ENCODE data around the gene TAF9B. TPM values are rescaled to one million over a fixed set of nuclear protein-coding genes. Genes with fewer than 3 reads are reported as not detected.

TAF9B gene
- polyA plus RNA-seq, 1 of the 3 experiments (the other 2 are of a cell fraction) = 11.6 TPM

- CTCF ChIA-PET = no interaction called here
- H3K36me3 ChIP-seq (replicated peaks in 1 of 2; ENCODE audit: control insufficient read depth in 1 of 2, insufficient read depth in 2 of 2, low read length in 1 of 2) = no peaks in the 10 kb centered on the region
- no peaks in the 10 kb centered on the region for H3K79me2 ChIP-seq (ENCODE audit: insufficient read depth)
- POLR2A ChIA-PET = no interaction called here
- H3K4me1 ChIP-seq (ENCODE audit: control insufficient read depth in 1 of 2, insufficient read depth in 2 of 2, low read depth in 1 of 2, low read length in 1 of 2) = no peaks in the 10 kb centered on the region
- no peak overlapping the region for H3K27ac ChIP-seq (ENCODE audit: low read depth in 2 of 2, low read length in 1 of 2)
- no peaks in the 10 kb centered on the region for H3K9me2 ChIP-seq
- H3K27me3 ChIP-seq (ENCODE audit: insufficient read depth) = no peaks in the 10 kb centered on the region; the same call in 1 of the 2 replicates
- H3K4me3 ChIP-seq (ENCODE audit: low read depth in 2 of 2, low read length in 1 of 2) = no peak overlapping the region
- no peak for TF ChIP-seq NFIC (IDR thresholded peaks at IDR 0.05; ENCODE audit: borderline replicate concordance)
- TF ChIP-seq POLR2AphosphoS5 (IDR thresholded peaks at IDR 0.05; ENCODE audit: low read depth, low read length) = no peak
- no peak for DNase-seq
- no peaks in the 10 kb centered on the region for H3F3A ChIP-seq (replicated peaks; ENCODE audit: insufficient read depth)
- H3K9me3 ChIP-seq = no peaks in the 10 kb centered on the region
- no peak overlapping the region for H3K9ac ChIP-seq
- H2AFZ ChIP-seq (ENCODE audit: low read depth) = no peak overlapping the region
- no peak overlapping the region for H3K4me2 ChIP-seq
- 6% methylated on average over 3 of the region's 7 CpGs for WGBS (ENCODE audit: low lambda C conversion rate)
- no peaks in the 10 kb centered on the region for H4K20me1 ChIP-seq (ENCODE audit: insufficient read depth)
These were observed 43.4 kb upstream of the TAF9B start for GRCh38 chrX:78182881-78183280.

GRCh38 chrX:78181307-78181706, 41.9 kb upstream of the TAF9B start:
- H3K4me2 ChIP-seq = no peak overlapping the region
- H3K4me1 ChIP-seq (ENCODE audit: control insufficient read depth in 1 of 2, insufficient read depth in 2 of 2, low read depth in 1 of 2, low read length in 1 of 2) = no peaks in the 10 kb centered on the region
- H3K27ac ChIP-seq (ENCODE audit: low read depth in 2 of 2, low read length in 1 of 2) = no peak overlapping the region
- ChIA-PET POLR2A (no interaction called here), CTCF (no interaction called here)
- no peaks in the 10 kb centered on the region for H3F3A ChIP-seq (replicated peaks; ENCODE audit: insufficient read depth)
- H3K4me3 ChIP-seq (ENCODE audit: low read depth in 2 of 2, low read length in 1 of 2) = no peak overlapping the region
- H3K27me3 ChIP-seq (ENCODE audit: insufficient read depth) = no peaks in the 10 kb centered on the region; the same call in 1 of the 2 replicates
- H3K9ac ChIP-seq = no peak overlapping the region
- no peaks in the 10 kb centered on the region for H3K9me3 ChIP-seq
- H3K36me3 ChIP-seq (replicated peaks in 1 of 2; ENCODE audit: control insufficient read depth in 1 of 2, insufficient read depth in 2 of 2, low read length in 1 of 2) = no peaks in the 10 kb centered on the region
- no peak overlapping the region for H2AFZ ChIP-seq (ENCODE audit: low read depth)
- no peaks in the 10 kb centered on the region for H4K20me1 ChIP-seq (ENCODE audit: insufficient read depth)
- no peak for DNase-seq
- H3K79me2 ChIP-seq (ENCODE audit: insufficient read depth) = no peaks in the 10 kb centered on the region
- no peaks in the 10 kb centered on the region for H3K9me2 ChIP-seq
- TF ChIP-seq NFIC (IDR thresholded peaks at IDR 0.05; ENCODE audit: borderline replicate concordance) (no peak), REST (IDR thresholded peaks at IDR 0.05; ENCODE audit: low read depth, low read length) (no peak), POLR2AphosphoS5 (IDR thresholded peaks at IDR 0.05; ENCODE audit: low read depth, low read length) (no peak), MAX (IDR thresholded peaks at IDR 0.05; ENCODE audit: low read depth) (no peak), JUND (IDR thresholded peaks at IDR 0.05) (no peak), ELF1 (IDR thresholded peaks at IDR 0.05) (no peak), RAD21 (IDR thresholded peaks at IDR 0.05; ENCODE audit: low read length) (no peak), USF2 (IDR thresholded peaks at IDR 0.05; ENCODE audit: borderline replicate concordance, low read depth, low read length) (no peak), PBX3 (IDR thresholded peaks at IDR 0.05) (no peak), TEAD4 (IDR thresholded peaks at IDR 0.05; ENCODE audit: borderline replicate concordance, insufficient read depth) (no peak), IRF3 (IDR thresholded peaks at IDR 0.05; ENCODE audit: low read depth, low read length) (no peak), NRF1 (IDR thresholded peaks at IDR 0.05; ENCODE audit: low read depth, low read length) (no peak), SMC3 (IDR thresholded peaks at IDR 0.05; ENCODE audit: low read depth, low read length) (no peak), CHD2 (IDR thresholded peaks at IDR 0.05; ENCODE audit: low read length, partially characterized antibody) (no peak)

All from SK-N-SH (cell line).